ENCODE results near the gene BICC1.

Gene BICC1

GRCh38 chr10:58755340-58755610, 242.6 kb downstream of the BICC1 start:
- no peak for DNase-seq

- DNase-seq = no peak
Measured at GRCh38 chr10:58755677-58756076, 243.0 kb downstream of the BICC1 start.

GRCh38 chr10:58756130-58756719, 243.6 kb downstream of the BICC1 start:
- DNase-seq = no peak

GRCh38 chr10:58757352-58758065, 244.8 kb downstream of the BICC1 start:
- no peak for DNase-seq

GRCh38 chr10:58758321-58758720, 245.6 kb downstream of the BICC1 start:
- DNase-seq = no peak

- no peak for DNase-seq
Measured at GRCh38 chr10:58764087-58764747, 251.5 kb downstream of the BICC1 start.

GRCh38 chr10:58765910-58766309, 253.2 kb downstream of the BICC1 start:
- no peak for DNase-seq

GRCh38 chr10:58767652-58768051, 255.0 kb downstream of the BICC1 start:
- no peak for DNase-seq

GRCh38 chr10:58771863-58772262, 259.2 kb downstream of the BICC1 start:
- DNase-seq = no peak

- DNase-seq = no peak
Measured at GRCh38 chr10:58772758-58773157, 260.1 kb downstream of the BICC1 start.

GRCh38 chr10:58773341-58773740, 260.7 kb downstream of the BICC1 start:
- DNase-seq = no peak

- no peak for DNase-seq
Measured at GRCh38 chr10:58773944-58774343, 261.3 kb downstream of the BICC1 start.

GRCh38 chr10:58775960-58776567, 263.4 kb downstream of the BICC1 start:
- no peak for DNase-seq

- no peak for DNase-seq
Measured at GRCh38 chr10:58776568-58777318, 264.1 kb downstream of the BICC1 start.

GRCh38 chr10:58778966-58779365, 266.3 kb downstream of the BICC1 start:
- DNase-seq = no peak

- no peak for DNase-seq
Measured at GRCh38 chr10:58779594-58779993, 266.9 kb downstream of the BICC1 start.

- no peak for DNase-seq
Measured at GRCh38 chr10:58780476-58780875, 267.8 kb downstream of the BICC1 start.

GRCh38 chr10:58781873-58782488, 269.3 kb downstream of the BICC1 start:
- DNase-seq = peak; percentile 60

- no peak for DNase-seq
Measured at GRCh38 chr10:58782876-58783851, 270.5 kb downstream of the BICC1 start.

- no peak for DNase-seq
Measured at GRCh38 chr10:58784361-58784760, 271.7 kb downstream of the BICC1 start.

GRCh38 chr10:58785354-58785753, 272.7 kb downstream of the BICC1 start:
- no peak for DNase-seq

- DNase-seq = no peak
Measured at GRCh38 chr10:58791137-58791536, 278.5 kb downstream of the BICC1 start.

Data from hematopoietic multipotent progenitor cell treated with erythropoietin and hydrocortisone succinate and interleukin-3 and kit ligand, for 6 days (in vitro differentiated cells).